Testis (tissue), 2 donors: ENCODE measurements around the gene SMIM34.
"Not testable (repeated sequence)": the region's sequence is repeated elsewhere in the genome, so short reads cannot be mapped to it uniquely, and the experiment has no call there.

ENCODE experiments used
- POLR2A ChIP-seq: fragments of 450-650 bp; IDR thresholded peaks from one replicate; pipeline ENCODE4 v1.6.1; 2017; ENCODE audit warnings: antibody characterized with exemption, mild to moderate bottlenecking, moderate library complexity
- TF ChIP-seq, protein P1 (sequence below), 3 experiments: fragments of 450-650 bp in 2 of 3; fragments of 200-600 bp in 1 of 3; sonication (generic) in 1 of 3; IDR thresholded peaks; one replicate each; pipeline ENCODE4 v1.5.1; 2016 to 2019; ENCODE audit warnings: antibody characterized with exemption in 3 of 3, mild to moderate bottlenecking in 2 of 3, moderate library complexity in 1 of 3

DNA sequence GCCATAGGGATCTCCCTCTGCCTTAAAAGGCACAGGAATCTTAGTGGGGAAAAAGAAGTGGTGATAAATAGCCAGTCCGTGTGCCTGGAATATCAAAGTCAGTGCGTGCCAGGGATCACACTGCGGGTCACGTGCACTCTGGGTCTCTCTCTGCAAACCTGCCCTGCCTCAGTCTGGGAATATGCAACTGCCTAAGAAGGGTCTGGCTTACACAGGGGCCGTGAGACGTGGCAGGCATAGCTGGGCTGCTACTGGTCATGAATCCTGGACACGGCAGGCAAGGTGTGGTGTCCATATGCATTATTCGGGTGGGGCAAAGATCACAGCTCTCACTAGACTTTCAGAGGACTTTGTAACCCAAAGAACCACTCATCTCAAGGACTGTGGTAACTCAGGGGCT, 23.3 kb upstream of the SMIM34 start:
- TF ChIP-seq, protein P1, sequence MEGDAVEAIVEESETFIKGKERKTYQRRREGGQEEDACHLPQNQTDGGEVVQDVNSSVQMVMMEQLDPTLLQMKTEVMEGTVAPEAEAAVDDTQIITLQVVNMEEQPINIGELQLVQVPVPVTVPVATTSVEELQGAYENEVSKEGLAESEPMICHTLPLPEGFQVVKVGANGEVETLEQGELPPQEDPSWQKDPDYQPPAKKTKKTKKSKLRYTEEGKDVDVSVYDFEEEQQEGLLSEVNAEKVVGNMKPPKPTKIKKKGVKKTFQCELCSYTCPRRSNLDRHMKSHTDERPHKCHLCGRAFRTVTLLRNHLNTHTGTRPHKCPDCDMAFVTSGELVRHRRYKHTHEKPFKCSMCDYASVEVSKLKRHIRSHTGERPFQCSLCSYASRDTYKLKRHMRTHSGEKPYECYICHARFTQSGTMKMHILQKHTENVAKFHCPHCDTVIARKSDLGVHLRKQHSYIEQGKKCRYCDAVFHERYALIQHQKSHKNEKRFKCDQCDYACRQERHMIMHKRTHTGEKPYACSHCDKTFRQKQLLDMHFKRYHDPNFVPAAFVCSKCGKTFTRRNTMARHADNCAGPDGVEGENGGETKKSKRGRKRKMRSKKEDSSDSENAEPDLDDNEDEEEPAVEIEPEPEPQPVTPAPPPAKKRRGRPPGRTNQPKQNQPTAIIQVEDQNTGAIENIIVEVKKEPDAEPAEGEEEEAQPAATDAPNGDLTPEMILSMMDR (IDR thresholded peaks at IDR 0.05) = not testable (repeated sequence)
- not testable (repeated sequence) for TF ChIP-seq POLR2A
